ENCODE measurements around the gene ZNF224.
"Not testable (repeated sequence)": the region's sequence is repeated elsewhere in the genome, so short reads cannot be mapped to it uniquely, and the experiment has no call there.

ZNF224 gene

DNA sequence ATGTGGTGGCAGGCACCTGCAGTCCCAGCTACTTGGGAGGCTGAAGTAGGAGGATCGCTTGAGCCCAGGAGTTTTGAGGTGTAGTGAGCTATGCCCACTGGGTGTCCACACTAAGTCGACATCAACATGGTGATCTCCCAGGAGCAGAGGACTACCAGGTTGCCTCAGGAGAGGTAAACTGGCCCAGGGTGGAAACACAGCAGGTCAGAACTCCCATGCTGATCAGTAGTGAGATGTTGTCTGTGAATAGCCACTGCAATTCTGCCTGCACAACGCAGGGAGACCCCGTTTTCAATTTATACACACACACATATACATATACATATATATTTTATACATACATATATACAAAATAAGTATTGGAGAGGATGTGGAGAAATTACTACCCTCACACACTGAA is 2.1 kb upstream of the ZNF224 start:
- no peak for DNase-seq (ENCODE audit: low read depth)
- TF ChIP-seq, protein P1, sequence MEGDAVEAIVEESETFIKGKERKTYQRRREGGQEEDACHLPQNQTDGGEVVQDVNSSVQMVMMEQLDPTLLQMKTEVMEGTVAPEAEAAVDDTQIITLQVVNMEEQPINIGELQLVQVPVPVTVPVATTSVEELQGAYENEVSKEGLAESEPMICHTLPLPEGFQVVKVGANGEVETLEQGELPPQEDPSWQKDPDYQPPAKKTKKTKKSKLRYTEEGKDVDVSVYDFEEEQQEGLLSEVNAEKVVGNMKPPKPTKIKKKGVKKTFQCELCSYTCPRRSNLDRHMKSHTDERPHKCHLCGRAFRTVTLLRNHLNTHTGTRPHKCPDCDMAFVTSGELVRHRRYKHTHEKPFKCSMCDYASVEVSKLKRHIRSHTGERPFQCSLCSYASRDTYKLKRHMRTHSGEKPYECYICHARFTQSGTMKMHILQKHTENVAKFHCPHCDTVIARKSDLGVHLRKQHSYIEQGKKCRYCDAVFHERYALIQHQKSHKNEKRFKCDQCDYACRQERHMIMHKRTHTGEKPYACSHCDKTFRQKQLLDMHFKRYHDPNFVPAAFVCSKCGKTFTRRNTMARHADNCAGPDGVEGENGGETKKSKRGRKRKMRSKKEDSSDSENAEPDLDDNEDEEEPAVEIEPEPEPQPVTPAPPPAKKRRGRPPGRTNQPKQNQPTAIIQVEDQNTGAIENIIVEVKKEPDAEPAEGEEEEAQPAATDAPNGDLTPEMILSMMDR (conservative IDR thresholded peaks at IDR 0.05; ENCODE audit: low read length) = no peak
- H3K4me3 ChIP-seq (ENCODE audit: low read length) = no peak overlapping the region

DNA sequence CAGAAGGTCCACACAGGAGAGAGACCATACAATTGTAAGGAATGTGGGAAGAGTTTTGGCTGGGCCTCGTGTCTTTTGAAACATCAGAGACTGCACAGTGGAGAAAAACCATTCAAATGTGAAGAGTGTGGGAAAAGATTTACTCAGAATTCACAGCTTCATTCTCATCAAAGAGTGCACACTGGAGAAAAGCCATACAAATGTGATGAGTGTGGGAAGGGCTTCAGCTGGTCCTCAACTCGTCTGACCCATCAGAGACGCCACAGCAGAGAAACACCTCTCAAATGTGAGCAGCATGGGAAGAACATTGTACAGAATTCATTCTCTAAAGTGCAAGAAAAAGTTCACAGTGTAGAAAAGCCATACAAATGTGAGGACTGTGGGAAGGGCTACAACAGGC is 13.6 kb downstream of the ZNF224 start:
- TF ChIP-seq, protein P1 (conservative IDR thresholded peaks at IDR 0.05; ENCODE audit: low read length) = no peak

DNA sequence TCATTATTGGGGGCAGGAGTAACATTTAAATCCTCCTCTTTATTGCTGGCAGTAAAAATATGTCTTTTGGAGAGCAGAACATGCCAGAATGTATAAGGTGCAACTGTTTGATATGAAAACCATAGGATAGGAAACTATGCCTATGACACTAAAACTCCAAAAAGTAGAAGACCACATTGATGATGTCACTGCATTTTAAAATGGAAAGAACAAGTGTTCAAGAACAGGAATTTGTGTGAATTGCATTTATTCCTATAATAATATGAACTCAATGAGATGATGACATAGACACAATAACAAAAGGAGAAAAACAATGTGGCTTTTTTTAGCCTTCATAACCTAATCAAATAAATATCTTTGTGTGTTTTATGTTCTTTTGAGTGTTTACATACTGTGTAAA is 15.3 kb downstream of the ZNF224 start:
- no peak overlapping the region for H3K4me3 ChIP-seq (ENCODE audit: low read length)
- DNase-seq (ENCODE audit: low read depth) = no peak
- TF ChIP-seq, protein P1 (conservative IDR thresholded peaks at IDR 0.05; ENCODE audit: low read length) = no peak

More for the DNA sequence above, 13.6 kb downstream of the ZNF224 start:
- DNase-seq (ENCODE audit: low read depth) = no peak
- H3K4me3 ChIP-seq (ENCODE audit: low read length) = no peak overlapping the region

DNA sequence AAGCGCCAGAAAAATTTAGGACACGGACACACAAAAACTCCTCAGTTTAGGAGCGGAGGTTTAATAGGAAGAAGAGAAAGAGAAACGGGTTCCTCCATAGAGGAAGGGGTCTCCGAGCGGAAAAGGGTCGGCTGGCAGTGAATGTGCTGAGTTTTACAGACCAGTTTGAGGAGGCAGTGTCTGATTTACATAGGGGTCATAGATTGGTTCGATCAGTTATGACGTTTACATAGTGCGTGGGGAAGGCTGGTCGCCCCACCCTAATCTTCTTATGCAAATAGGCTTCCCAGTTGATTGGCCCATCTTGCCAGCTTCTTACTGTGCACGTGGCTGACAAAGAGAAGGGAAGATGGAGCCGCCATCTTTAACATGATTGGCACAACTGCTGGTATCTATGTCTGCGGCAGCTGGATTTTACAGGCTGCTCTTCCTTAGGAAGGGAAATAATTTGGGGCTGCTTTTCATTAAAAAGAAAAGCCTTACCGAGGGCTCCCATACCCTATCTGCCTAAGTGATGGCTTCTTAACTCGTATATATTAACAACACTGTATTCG is 17.8 kb downstream of the ZNF224 start:
- TF ChIP-seq, protein P1 (conservative IDR thresholded peaks at IDR 0.05; ENCODE audit: low read length) = no peak
- peak; percentile 79 for DNase-seq (ENCODE audit: low read depth)
- H3K4me3 ChIP-seq (ENCODE audit: low read length) = peak overlapping the region; percentile 90

DNA sequence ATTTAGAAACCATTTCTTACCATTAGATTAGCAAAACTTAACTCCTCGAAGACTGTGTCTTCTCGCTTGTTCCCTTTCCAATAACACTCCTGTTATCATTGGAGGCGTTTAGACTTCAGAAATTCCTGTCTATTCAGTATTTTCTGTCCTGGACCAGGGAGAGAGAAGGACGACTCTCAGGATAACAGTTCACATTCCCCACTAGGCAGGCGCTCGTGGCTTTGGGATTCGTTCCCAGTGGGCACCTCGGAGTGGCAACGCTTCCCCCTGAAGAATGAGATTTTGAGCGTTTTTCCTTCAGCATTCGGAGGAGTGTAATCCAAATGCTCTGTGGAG is 18.6 kb downstream of the ZNF224 start:
- peak overlapping the region; percentile 90 for H3K4me3 ChIP-seq (ENCODE audit: low read length)
- TF ChIP-seq, protein P1 (conservative IDR thresholded peaks at IDR 0.05; ENCODE audit: low read length) = no peak
- DNase-seq (ENCODE audit: low read depth) = no peak

DNA sequence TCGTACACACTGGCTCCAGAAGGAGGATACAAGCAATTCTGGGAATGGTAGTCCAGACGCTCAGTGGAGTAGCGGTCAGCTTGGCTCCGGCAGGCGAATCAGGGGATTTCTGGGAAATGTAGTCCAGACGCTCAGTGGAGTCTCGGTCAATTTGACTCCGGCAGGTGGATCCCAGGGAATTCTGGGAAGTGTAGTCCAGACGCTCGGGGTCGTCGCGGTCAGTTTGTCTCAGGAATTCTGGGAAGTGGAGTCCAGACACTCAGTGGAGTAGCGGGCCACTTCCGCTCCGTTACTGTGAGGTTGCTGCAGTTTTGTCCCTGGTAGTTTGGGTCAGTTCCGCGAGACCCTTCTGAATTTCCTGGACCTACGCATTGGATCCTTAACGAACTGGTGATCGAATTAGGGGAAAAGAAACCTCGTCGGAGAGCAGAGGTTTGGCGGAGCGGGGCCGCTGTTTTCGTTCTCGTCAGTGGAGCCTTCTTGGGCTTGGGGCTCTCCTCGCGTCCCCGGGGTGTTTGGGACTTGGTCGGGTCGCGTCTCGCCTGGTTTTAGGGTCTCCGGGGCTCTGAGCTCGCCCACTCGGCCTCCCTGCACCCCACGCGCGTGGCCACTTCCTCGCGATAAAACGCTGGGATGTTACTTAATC is 19.1 kb downstream of the ZNF224 start, which contains the start of gene ZNF225:
ZNF225 (plus strand) TSS at position 262 of the 646 bp plus-strand sequence. CDS start 2,429 bp downstream, outside the sequence.
- H3K4me3 ChIP-seq (ENCODE audit: low read length) = peak within 1 kb of the TSS; percentile 90
- TF ChIP-seq, protein P1 (conservative IDR thresholded peaks at IDR 0.05; ENCODE audit: low read length) = peak; percentile 20; the same call in 1 of the 2 replicates

DNA sequence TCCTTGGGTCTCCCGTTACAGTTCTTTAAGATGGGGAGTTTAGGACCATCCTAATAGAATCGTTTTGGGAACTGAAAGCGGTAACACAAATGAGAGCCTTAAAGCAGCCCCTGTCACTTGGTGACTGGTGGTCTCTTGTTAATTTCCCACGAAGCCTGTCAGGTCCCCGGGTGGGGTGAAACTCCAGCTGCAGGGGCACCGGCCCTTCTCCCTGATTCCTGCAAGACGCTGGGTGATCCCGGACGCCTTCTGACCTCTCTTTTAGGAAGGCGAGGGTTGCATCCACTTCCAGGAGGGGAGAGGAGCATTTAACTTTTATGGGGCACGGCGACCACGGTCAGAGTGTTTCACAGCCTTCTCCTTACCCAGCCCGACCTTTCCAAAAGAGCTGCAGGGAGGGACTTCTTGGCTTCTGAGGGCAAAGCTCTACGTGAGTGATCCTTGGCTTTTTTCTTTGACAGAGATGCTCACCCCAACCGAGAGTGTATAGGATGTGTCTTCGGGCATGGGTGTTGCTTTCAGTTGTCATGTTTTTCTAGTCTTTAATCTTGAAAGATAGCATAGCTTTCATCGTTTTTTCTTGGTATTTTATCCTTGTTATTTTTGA is 19.7 kb downstream of the ZNF224 start:
- H3K4me3 ChIP-seq (ENCODE audit: low read length) = peak overlapping the region; percentile 90
- TF ChIP-seq, protein P1 (conservative IDR thresholded peaks at IDR 0.05; ENCODE audit: low read length) = no peak
- DNase-seq (ENCODE audit: low read depth) = no peak

More for the DNA sequence above, 19.1 kb downstream of the ZNF224 start, which contains the start of gene ZNF225:
- peak; percentile 98 for DNase-seq (ENCODE audit: low read depth)

DNA sequence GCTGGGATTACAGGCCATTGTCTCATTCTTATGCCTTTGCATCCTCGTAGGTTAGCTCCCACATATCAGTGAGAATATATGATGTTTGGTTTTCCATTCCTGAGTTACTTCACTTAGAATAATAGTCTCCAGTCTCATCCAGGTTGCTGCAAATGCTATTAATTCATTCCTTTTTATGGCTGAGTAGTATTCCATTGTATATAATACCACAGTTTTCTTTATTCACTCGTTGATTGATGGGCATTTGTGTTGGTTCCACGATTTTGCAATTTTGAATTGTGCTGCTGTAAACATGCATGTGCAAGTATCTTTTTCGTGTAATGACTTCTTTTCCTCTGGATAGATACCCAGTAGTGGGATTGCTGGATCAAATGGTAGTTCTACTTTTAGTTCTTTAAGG is 27.0 kb downstream of the ZNF224 start:
- not testable (repeated sequence) for H3K4me3 ChIP-seq (ENCODE audit: low read length)

More for the DNA sequence above, 27.0 kb downstream of the ZNF224 start:
- DNase-seq (ENCODE audit: low read depth) = not testable (repeated sequence)
